ENCODE data around the gene PRKCI.
A peak's percentile ranks its signal among the peaks of the same experiment; 100 is the strongest.

PRKCI gene

DNA sequence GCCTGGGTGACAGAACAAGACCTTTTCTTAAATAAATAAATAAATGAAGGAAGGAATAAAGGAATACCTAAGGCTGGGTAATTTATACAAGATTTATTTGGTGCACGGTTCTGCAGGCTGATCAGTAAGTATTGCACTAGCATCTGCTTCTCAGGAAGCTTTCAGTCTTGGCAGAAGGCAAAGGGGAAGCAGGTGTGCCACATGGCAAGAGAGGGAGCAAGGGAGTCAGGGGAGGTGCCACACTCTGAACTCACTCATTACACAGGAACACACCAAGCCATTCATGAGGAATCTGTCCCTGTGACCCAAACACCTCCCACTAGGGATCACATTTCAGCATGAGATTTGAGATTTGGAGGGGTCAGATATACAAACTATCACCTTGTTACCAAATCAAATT is 56.4 kb downstream of the PRKCI start:
- Histone ChIP-seq H4K20me1 (ENCODE audit: insufficient read depth, low read length, poor library complexity, severe bottlenecking) (no peaks in the 10 kb centered on the region), H3K4me3 (ENCODE audit: low read length, poor library complexity, severe bottlenecking) (no peak overlapping the region), H3K9me2 (replicated peaks; ENCODE audit: low read depth, low read length) (no peaks in the 10 kb centered on the region), H3K79me2 (ENCODE audit: insufficient read depth, low read length) (no peaks in the 10 kb centered on the region), H3K9ac (ENCODE audit: low read depth, low read length, poor library complexity, severe bottlenecking) (peak overlapping the region; percentile 56), H2AFZ (ENCODE audit: low read length) (no peak overlapping the region), H3K27me3 (ENCODE audit: insufficient read depth, low read length, poor library complexity, severe bottlenecking) (no peaks in the 10 kb centered on the region), H3K4me2 (ENCODE audit: low read depth, low read length, poor library complexity, severe bottlenecking) (peak overlapping the region; percentile 74), H3K4me1 (ENCODE audit: insufficient read depth, low read length, poor library complexity, severe bottlenecking) (peaks cover 16% of the 10 kb centered on the region), H3K9me3 (ENCODE audit: insufficient read depth, low read depth, low read length) (no peaks in the 10 kb centered on the region), H3K36me3 (ENCODE audit: insufficient read depth, low read length) (peaks cover 26% of the 10 kb centered on the region), H3F3A (ENCODE audit: low read depth) (no peaks in the 10 kb centered on the region; the same call in 1 of the 2 replicates)
- TF ChIP-seq, protein P1, sequence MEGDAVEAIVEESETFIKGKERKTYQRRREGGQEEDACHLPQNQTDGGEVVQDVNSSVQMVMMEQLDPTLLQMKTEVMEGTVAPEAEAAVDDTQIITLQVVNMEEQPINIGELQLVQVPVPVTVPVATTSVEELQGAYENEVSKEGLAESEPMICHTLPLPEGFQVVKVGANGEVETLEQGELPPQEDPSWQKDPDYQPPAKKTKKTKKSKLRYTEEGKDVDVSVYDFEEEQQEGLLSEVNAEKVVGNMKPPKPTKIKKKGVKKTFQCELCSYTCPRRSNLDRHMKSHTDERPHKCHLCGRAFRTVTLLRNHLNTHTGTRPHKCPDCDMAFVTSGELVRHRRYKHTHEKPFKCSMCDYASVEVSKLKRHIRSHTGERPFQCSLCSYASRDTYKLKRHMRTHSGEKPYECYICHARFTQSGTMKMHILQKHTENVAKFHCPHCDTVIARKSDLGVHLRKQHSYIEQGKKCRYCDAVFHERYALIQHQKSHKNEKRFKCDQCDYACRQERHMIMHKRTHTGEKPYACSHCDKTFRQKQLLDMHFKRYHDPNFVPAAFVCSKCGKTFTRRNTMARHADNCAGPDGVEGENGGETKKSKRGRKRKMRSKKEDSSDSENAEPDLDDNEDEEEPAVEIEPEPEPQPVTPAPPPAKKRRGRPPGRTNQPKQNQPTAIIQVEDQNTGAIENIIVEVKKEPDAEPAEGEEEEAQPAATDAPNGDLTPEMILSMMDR (conservative IDR thresholded peaks at IDR 0.05; ENCODE audit: low read length) = no peak
- no peak for TF ChIP-seq EZH2phosphoT487 (IDR thresholded peaks at IDR 0.05; ENCODE audit: borderline replicate concordance)

DNA sequence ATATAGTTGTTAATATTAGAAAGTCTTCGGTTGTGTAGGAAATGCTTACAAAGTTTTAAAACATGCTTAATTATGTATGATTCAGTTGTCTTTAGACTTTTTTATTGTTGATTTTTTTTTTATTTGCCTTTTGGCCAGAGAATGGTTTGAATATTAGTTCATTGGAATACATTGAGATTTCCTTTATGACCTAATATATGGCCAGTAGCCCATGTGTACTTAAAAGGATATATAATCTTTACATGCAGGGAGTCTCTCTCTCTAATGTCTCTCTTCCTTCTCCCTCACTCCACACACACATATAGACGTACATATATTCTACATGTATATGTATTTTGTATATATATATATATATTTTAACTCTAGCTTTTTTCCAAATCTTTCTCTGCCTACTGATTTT is 68.0 kb downstream of the PRKCI start:
- Histone ChIP-seq H3K4me3 (ENCODE audit: low read length, poor library complexity, severe bottlenecking) (no peak overlapping the region), H2AFZ (ENCODE audit: low read length) (no peak overlapping the region), H3K9me2 (replicated peaks; ENCODE audit: low read depth, low read length) (no peaks in the 10 kb centered on the region), H3K4me2 (ENCODE audit: low read depth, low read length, poor library complexity, severe bottlenecking) (no peak overlapping the region), H3K9ac (ENCODE audit: low read depth, low read length, poor library complexity, severe bottlenecking) (no peak overlapping the region), H4K20me1 (ENCODE audit: insufficient read depth, low read length, poor library complexity, severe bottlenecking) (no peaks in the 10 kb centered on the region), H3F3A (ENCODE audit: low read depth) (no peaks in the 10 kb centered on the region), H3K27me3 (ENCODE audit: insufficient read depth, low read length, poor library complexity, severe bottlenecking) (no peaks in the 10 kb centered on the region), H3K79me2 (ENCODE audit: insufficient read depth, low read length) (no peaks in the 10 kb centered on the region), H3K4me1 (ENCODE audit: insufficient read depth, low read length, poor library complexity, severe bottlenecking) (no peaks in the 10 kb centered on the region), H3K9me3 (ENCODE audit: insufficient read depth, low read depth, low read length) (no peaks in the 10 kb centered on the region), H3K36me3 (ENCODE audit: insufficient read depth, low read length) (peaks cover 6% of the 10 kb centered on the region; the same call in 1 of the 2 replicates)
- TF ChIP-seq, protein P1 (conservative IDR thresholded peaks at IDR 0.05; ENCODE audit: low read length) = no peak
- TF ChIP-seq EZH2phosphoT487 (IDR thresholded peaks at IDR 0.05; ENCODE audit: borderline replicate concordance) = no peak

DNA sequence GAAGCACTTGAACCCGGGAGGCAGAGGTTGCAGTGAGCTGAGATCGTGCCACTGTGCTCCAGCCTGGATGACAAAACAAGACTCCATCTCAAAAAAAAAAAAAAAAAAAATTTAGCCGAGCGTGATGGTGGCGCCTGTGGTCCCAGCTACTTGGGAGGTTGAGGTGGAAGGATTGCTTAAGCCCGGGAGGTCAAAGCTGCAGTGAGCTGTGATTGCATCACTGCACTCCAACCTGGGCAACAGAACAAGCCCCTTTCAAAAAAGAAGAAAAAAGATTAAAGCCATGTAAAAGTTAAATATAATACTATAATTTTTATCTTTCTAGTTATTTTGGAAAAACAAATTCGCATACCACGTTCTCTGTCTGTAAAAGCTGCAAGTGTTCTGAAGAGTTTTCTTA is 73.4 kb downstream of the PRKCI start:
- TF ChIP-seq EZH2phosphoT487 (IDR thresholded peaks at IDR 0.05; ENCODE audit: borderline replicate concordance) = no peak
- TF ChIP-seq, protein P1 (conservative IDR thresholded peaks at IDR 0.05; ENCODE audit: low read length) = no peak
- no peaks in the 10 kb centered on the region for H4K20me1 ChIP-seq (ENCODE audit: insufficient read depth, low read length, poor library complexity, severe bottlenecking)
- no peaks in the 10 kb centered on the region for H3K9me3 ChIP-seq (ENCODE audit: insufficient read depth, low read depth, low read length)
- H2AFZ ChIP-seq (ENCODE audit: low read length) = no peak overlapping the region
- H3F3A ChIP-seq (ENCODE audit: low read depth) = no peaks in the 10 kb centered on the region
- no peaks in the 10 kb centered on the region for H3K4me1 ChIP-seq (ENCODE audit: insufficient read depth, low read length, poor library complexity, severe bottlenecking)
- H3K27me3 ChIP-seq (ENCODE audit: insufficient read depth, low read length, poor library complexity, severe bottlenecking) = no peaks in the 10 kb centered on the region
- no peaks in the 10 kb centered on the region for H3K79me2 ChIP-seq (ENCODE audit: insufficient read depth, low read length)
- no peaks in the 10 kb centered on the region for H3K9me2 ChIP-seq (replicated peaks; ENCODE audit: low read depth, low read length)
- H3K4me2 ChIP-seq (ENCODE audit: low read depth, low read length, poor library complexity, severe bottlenecking) = no peak overlapping the region
- H3K36me3 ChIP-seq (ENCODE audit: insufficient read depth, low read length) = peaks cover 9% of the 10 kb centered on the region; the same call in 1 of the 2 replicates
- no peak overlapping the region for H3K9ac ChIP-seq (ENCODE audit: low read depth, low read length, poor library complexity, severe bottlenecking)
- no peak overlapping the region for H3K4me3 ChIP-seq (ENCODE audit: low read length, poor library complexity, severe bottlenecking)
